Large intestine (tissue), 3 donors: Measurements from ENCODE around the gene ZBTB43. TPM values are rescaled to one million over a fixed set of nuclear protein-coding genes. Genes with fewer than 3 reads are reported as not detected.

Experiments used
- DNase-seq, 2 donors: peaks; one replicate each; pipeline versions ENCODE4 v3.0.0 to v3.0.0-alpha.2; 2013
- H3K27ac ChIP-seq: one replicate; pipeline ENCODE4 v1.5.1; 2013; ENCODE audit warnings: low read length
- H3K27me3 ChIP-seq: 2 replicates; pipeline ENCODE4 v1.6.1; 2013; ENCODE audit warnings: low read length; ENCODE audit not compliant: control insufficient read depth, insufficient read depth
- H3K36me3 ChIP-seq: 2 replicates; pipeline ENCODE4 v1.6.1; 2013; ENCODE audit warnings: low read length; ENCODE audit not compliant: control insufficient read depth, insufficient read depth
- H3K4me1 ChIP-seq: one replicate; pipeline ENCODE4 v1.6.1; 2013; ENCODE audit warnings: low read length; ENCODE audit not compliant: control insufficient read depth, insufficient read depth
- H3K4me3 ChIP-seq: one replicate; pipeline ENCODE4 v1.5.1; 2013; ENCODE audit warnings: low read length
- H3K9me3 ChIP-seq: one replicate; pipeline ENCODE4 v1.6.1; 2013; ENCODE audit warnings: mild to moderate bottlenecking, low read depth, low read length, moderate library complexity; ENCODE audit not compliant: control insufficient read depth
- WGBS: methylation state at CpG from one replicate; pipeline ENCODE4 v1.1.5; 2013; ENCODE audit warnings: low lambda C conversion rate; ENCODE audit not compliant: insufficient coverage; 5-methylcytosine and 5-hydroxymethylcytosine counted together
- polyA plus RNA-seq: library from polyadenylated mRNA; unstranded; fragments of 120-200 nt; gene quantifications from one replicate; pipeline ENCODE4 v1.2.1, GENCODE V29; 2013

ZBTB43 gene
- polyA plus RNA-seq, 1 donor: 11.7 TPM

DNA sequence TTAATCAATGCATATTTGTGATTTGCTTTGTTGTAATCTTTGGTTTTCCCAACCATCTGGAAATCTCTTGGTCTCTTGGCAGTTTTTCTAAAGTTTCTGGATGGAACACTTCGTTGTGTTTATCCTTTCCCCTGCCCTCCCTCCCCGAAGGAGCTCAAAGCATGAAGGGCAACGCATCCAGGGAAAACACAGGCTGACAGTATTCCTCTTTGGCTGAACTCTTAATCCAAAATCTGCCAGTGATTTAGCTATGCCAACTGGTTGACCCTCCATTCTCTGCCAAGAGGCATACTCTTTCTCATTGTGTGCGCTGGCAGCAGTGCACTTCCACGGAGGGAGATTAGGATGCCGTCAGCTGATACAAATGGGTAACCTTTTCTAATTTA, 76.1 kb downstream of the ZBTB43 start:
- Histone ChIP-seq H3K27ac (no peak overlapping the region), H3K4me1 (peaks cover 8% of the 10 kb centered on the region), H3K4me3 (no peak overlapping the region), H3K27me3 (no peaks in the 10 kb centered on the region), H3K9me3 (no peaks in the 10 kb centered on the region), H3K36me3 (peaks cover 34% of the 10 kb centered on the region)
- no CpG with 5 or more reads among the region's 6 CpGs for WGBS
- no peak for DNase-seq

DNA sequence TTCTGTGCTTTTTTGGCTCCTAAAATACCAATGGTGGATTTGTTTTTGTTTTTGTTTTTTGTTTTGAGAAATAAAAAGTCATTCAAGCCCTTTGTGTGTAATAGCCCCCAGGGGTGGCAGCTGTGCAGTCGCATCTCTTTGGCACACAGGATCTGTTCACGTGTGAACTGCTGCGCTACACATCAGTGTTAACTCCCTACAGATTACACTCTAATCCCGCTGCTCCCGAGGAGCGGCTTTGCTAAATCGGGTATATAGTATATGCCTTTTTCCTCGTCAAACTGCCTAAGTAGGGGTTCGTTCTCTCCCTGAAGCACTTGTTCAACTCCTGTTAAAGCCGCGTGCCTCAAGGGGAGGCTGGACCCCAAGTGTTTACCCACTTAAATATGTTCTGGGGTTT, 77.9 kb downstream of the ZBTB43 start:
- no peaks in the 10 kb centered on the region for H3K27me3 ChIP-seq
- H3K27ac ChIP-seq: no peak overlapping the region
- H3K36me3 ChIP-seq: peaks cover 34% of the 10 kb centered on the region
- no peak overlapping the region for H3K4me3 ChIP-seq
- H3K9me3 ChIP-seq: no peaks in the 10 kb centered on the region
- peaks cover 11% of the 10 kb centered on the region for H3K4me1 ChIP-seq
- WGBS: 96% methylated on average over 4 of the region's 11 CpGs
- DNase-seq: no peak

DNA sequence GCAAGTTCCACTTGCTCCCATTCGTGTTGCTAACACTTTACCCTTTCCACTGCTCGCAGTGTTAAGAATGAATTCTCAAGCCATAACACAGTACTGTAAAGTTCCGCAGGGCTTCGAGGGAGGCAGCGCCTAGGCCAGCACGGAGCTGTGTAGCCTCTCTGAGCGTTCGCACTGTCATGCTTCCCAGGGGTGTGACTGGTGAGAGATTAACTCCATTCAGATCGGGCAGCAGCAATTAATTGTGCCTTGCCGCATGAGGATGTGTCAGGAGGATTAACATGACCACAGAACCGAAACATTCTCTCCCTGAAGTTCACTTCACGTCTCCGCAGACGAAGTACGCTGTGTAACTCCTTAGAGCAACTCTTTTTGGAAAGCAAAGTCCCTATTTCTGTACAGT, 78.8 kb downstream of the ZBTB43 start:
- no CpG with 5 or more reads among the region's 15 CpGs for WGBS
- H3K27ac ChIP-seq: no peak overlapping the region
- DNase-seq: peak; percentile 43 to 44
- peaks cover 32% of the 10 kb centered on the region for H3K36me3 ChIP-seq
- H3K4me3 ChIP-seq: no peak overlapping the region
- peaks cover 11% of the 10 kb centered on the region for H3K4me1 ChIP-seq
- H3K9me3 ChIP-seq: no peaks in the 10 kb centered on the region
- H3K27me3 ChIP-seq: no peaks in the 10 kb centered on the region

DNA sequence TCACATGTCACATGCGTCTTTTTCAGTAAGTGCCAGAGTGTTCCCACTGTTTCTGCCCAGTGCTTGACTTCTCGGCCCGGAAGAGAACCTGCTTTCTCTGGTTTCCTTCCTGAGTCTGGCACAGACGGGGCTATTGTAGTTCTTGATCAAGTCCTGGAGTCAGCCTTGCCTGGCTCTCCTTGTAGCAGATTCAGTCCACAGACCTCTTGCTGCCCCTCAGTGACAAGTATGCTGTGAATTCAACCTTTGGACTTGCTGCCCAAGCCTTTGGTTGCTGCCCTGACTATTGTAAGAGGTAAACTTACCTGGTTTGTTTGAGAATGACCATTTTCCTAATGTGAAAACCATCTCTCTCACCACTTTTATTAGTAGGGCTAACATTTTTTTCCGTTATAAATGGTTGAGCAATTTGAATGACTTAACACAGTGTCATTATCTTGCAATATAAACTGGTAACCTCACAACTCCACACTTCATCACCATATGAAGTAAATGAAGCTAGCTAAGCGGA, 80.3 kb downstream of the ZBTB43 start:
- DNase-seq: peak; percentile 63 to 76
- H3K36me3 ChIP-seq: peaks cover 21% of the 10 kb centered on the region
- peaks cover 11% of the 10 kb centered on the region for H3K4me1 ChIP-seq
- H3K27me3 ChIP-seq: no peaks in the 10 kb centered on the region
- H3K4me3 ChIP-seq: no peak overlapping the region
- peak overlapping the region; percentile 52 for H3K27ac ChIP-seq
- no peaks in the 10 kb centered on the region for H3K9me3 ChIP-seq
- WGBS: 80% methylated on average over 1 of the region's 6 CpGs

DNA sequence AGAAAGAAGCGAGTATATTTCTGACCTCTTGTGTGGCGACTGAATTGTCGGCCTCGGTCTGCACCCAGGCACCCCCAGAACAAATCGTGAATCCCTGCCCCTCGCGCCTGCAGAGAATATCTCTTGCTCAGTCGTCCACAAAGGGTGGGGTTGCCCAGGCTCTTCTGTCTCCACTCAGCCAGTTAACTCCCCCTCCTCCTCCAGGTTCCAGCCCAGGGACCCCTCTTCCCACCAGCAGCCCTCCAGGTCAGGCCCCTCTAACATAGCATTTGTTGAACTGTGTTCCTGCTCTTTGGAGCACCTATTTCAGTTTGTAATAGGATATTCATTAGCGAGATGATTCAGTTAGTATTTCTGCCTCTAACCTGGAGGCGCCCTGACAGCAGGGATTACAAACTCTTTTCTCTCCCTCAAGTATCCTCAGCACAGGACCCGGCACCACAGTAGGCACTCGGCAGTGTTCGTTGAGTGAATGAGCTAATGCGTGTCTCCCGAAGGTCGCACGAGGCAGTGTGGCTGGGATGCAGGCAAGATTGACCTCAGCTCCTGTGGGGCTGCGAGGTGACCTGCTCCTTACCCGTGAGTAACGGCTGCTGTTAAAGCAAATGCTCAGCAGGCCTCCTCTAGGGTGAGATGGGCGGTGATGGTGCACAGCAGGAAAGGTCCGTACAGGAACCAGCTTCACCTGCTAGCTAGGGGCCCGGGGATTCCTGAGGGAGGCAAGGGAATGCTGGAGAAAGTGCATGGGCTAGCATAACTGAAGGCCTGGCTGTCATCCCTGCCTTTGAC, 81.4 kb downstream of the ZBTB43 start:
- no peak overlapping the region for H3K4me3 ChIP-seq
- WGBS: no CpG with 5 or more reads among the region's 23 CpGs
- H3K27ac ChIP-seq: peak overlapping the region; percentile 37
- peaks cover 11% of the 10 kb centered on the region for H3K4me1 ChIP-seq
- no peaks in the 10 kb centered on the region for H3K9me3 ChIP-seq
- H3K27me3 ChIP-seq: no peaks in the 10 kb centered on the region
- H3K36me3 ChIP-seq: peaks cover 11% of the 10 kb centered on the region
- no peak for DNase-seq

DNA sequence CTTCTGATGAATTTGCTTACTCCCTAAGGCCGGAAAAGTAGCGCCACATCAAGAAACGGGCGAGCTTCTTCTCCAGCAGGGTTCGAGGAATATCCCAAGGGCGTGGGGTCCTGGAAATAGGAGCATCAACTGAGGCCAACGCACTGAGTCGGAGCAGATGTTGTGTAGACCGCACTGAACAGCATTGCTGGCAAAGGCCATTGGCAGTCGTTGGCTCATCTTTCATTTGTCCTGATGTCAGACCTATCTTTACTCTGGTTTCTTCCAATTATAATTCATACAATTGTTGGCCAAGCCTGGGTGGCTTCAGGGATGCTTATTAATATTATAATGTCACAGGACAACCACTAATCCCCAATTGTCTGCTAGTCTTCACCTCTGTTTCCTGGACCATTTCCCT, 82.1 kb downstream of the ZBTB43 start:
- Histone ChIP-seq H3K27me3 (no peaks in the 10 kb centered on the region), H3K4me3 (no peak overlapping the region), H3K4me1 (peaks cover 11% of the 10 kb centered on the region), H3K36me3 (peaks cover 5% of the 10 kb centered on the region), H3K27ac (no peak overlapping the region), H3K9me3 (no peaks in the 10 kb centered on the region)
- DNase-seq: no peak
- no CpG with 5 or more reads among the region's 10 CpGs for WGBS

Other genes starting within 250 kb of the ZBTB43 start
- gene LMX1B, start 191.1 kb upstream of the ZBTB43 start, polyA plus RNA-seq: 0.96 TPM
- 14.6 TPM for gene ZBTB34, start 55.6 kb downstream of the ZBTB43 start, polyA plus RNA-seq
- 58.8 TPM for gene RALGPS1, start 109.7 kb downstream of the ZBTB43 start, polyA plus RNA-seq